HepG2 (cell line): ENCODE measurements around the gene CENPC. TPM values are rescaled to one million over a fixed set of nuclear protein-coding genes. Genes with fewer than 3 reads are reported as not detected.

Experiments used
- ATAC-seq: fragments of 200-7000 bp; cut with Tn5 transposase; 3 replicates; pipeline ENCODE4 v1.9.1; 2020; ENCODE audit warnings: mild to moderate bottlenecking, moderate library complexity
- BruUV-seq: library from RNA; stranded (reverse); fragments of 400-500 nt; replicated peaks from 2 replicates; lab custom pipeline; 2021; lab: Mats Ljungman, UMichigan
- CTCF ChIA-PET: fragments of 300-600 bp; formaldehyde crosslinking; extraction: SDS; loops from one replicate; lab custom pipeline; 2021; ENCODE audit warnings: low total read pairs, inconsistent platforms, low intra/inter-chr PET ratio; lab: Yijun Ruan, JAX
- POLR2A ChIA-PET: fragments of 350-600 bp; sonication (Branson Sonifier 250); formaldehyde crosslinking; loops from one replicate; lab custom pipeline; 2020; ENCODE audit warnings: antibody characterized with exemption, inconsistent platforms; lab: Yijun Ruan, JAX
- DNase-seq: peaks from one replicate; pipeline ENCODE4 v3.0.0-alpha.2; 2015; ENCODE audit warnings: low spot score
- FAIRE-seq: peaks from 3 replicates; lab custom pipeline; 2011; peaks lifted over from hg19 to GRCh38; lab: Jason Lieb, UNC
- H2AFZ ChIP-seq: one replicate; pipeline ENCODE4 v1.6.1; 2011; ENCODE audit warnings: low read length, inconsistent platforms
- H3K27ac ChIP-seq: fragments of 300-600 bp; 3 replicates; pipeline ENCODE4 v1.8.0; 2011; ENCODE audit warnings: mixed run types, mild to moderate bottlenecking, mixed read lengths, low read length, inconsistent platforms; ENCODE audit not compliant: insufficient read depth; ENCODE audit errors: extremely low read length
- H3K27me3 ChIP-seq, 2 experiments: fragments of 200-600 bp in 1 of 2; 2 replicates in 1 of 2; 3 replicates in 1 of 2; pipeline versions ENCODE4 v1.6.0 to v1.8.0; 2011; ENCODE audit warnings: low read length in 2 of 2, mild to moderate bottlenecking in 2 of 2, moderate library complexity in 2 of 2, inconsistent platforms in 1 of 2; ENCODE audit not compliant: insufficient read depth in 2 of 2, control insufficient read depth in 1 of 2
- H3K36me3 ChIP-seq, 2 experiments: fragments of 200-600 bp in 1 of 2; replicated peaks in 1 of 2; 2 replicates in 1 of 2; 3 replicates in 1 of 2; pipeline versions ENCODE4 v1.5.1 to v1.8.0; 2011; ENCODE audit warnings: low read length in 2 of 2, inconsistent platforms in 1 of 2; ENCODE audit not compliant: insufficient read depth in 2 of 2, control insufficient read depth in 1 of 2
- H3K4me1 ChIP-seq: 2 replicates; pipeline ENCODE4 v1.5.1; 2012; ENCODE audit warnings: low read length, inconsistent platforms; ENCODE audit not compliant: insufficient read depth
- H3K4me2 ChIP-seq: 2 replicates; pipeline ENCODE4 v1.6.0; 2011; ENCODE audit warnings: low read depth, low read length, inconsistent platforms
- H3K4me3 ChIP-seq, 3 experiments: fragments of 200-600 bp in 1 of 3; sonication (generic), shearing (Covaris generic) in 1 of 3; replicated peaks in 1 of 3; 2 replicates each; pipeline ENCODE4 v1.5.1; 2011 to 2016; ENCODE audit warnings: low read length in 3 of 3, inconsistent platforms in 2 of 3, low read depth in 2 of 3, mild to moderate bottlenecking in 2 of 3, control low read depth in 1 of 3, mixed read lengths in 1 of 3; ENCODE audit not compliant: insufficient read depth in 1 of 3
- H3K79me2 ChIP-seq: one replicate; pipeline ENCODE4 v1.6.1; 2011; ENCODE audit warnings: low read length, inconsistent platforms; ENCODE audit not compliant: insufficient read depth
- H3K9ac ChIP-seq: 2 replicates; pipeline ENCODE4 v1.6.0; 2011; ENCODE audit warnings: mild to moderate bottlenecking, low read depth, low read length, inconsistent platforms; ENCODE audit not compliant: insufficient read depth
- H3K9me3 ChIP-seq: 2 replicates; pipeline ENCODE4 v1.5.1; 2012; ENCODE audit warnings: mild to moderate bottlenecking, low read length
- H4K20me1 ChIP-seq: 2 replicates; pipeline ENCODE4 v1.6.0; 2011; ENCODE audit warnings: inconsistent platforms, mild to moderate bottlenecking, low read length, moderate library complexity; ENCODE audit not compliant: insufficient read depth
- ATRX ChIP-seq: sonication (generic); formaldehyde crosslinking; IDR thresholded peaks from 2 replicates; pipeline ENCODE4 v1.4.0; 2020; ENCODE audit warnings: missing genetic modification reagents, borderline replicate concordance
- CREBL2 ChIP-seq: sonication (generic); formaldehyde crosslinking; IDR thresholded peaks from 2 replicates; pipeline ENCODE4 v1.8.1; 2023; ENCODE audit warnings: missing genetic modification reagents, mild to moderate bottlenecking, borderline replicate concordance
- FOXJ3 ChIP-seq: sonication (generic); formaldehyde crosslinking; IDR thresholded peaks from 2 replicates; pipeline ENCODE4 v1.4.0; 2020; ENCODE audit warnings: missing genetic modification reagents, mild to moderate bottlenecking, borderline replicate concordance
- GRHL1 ChIP-seq: sonication (generic); formaldehyde crosslinking; conservative IDR thresholded peaks from 2 replicates; pipeline ENCODE4 v1.8.0; 2022; ENCODE audit warnings: missing genetic modification reagents
- MED1 ChIP-seq: sonication (generic); formaldehyde crosslinking; IDR thresholded peaks from 2 replicates; pipeline ENCODE4 v1.4.0; 2020; ENCODE audit warnings: missing genetic modification reagents
- RFX1 ChIP-seq: fragments of 450-650 bp; IDR thresholded peaks from 2 replicates; pipeline ENCODE4 v1.6.1; 2017
- TCF7L2 ChIP-seq: IDR thresholded peaks from 2 replicates; pipeline ENCODE4 v1.6.1; 2011; ENCODE audit warnings: mild to moderate bottlenecking, low read depth, low read length, moderate library complexity
- WIZ ChIP-seq: sonication (generic); formaldehyde crosslinking; IDR thresholded peaks from 2 replicates; pipeline ENCODE4 v1.5.1; 2020; ENCODE audit warnings: mild to moderate bottlenecking, missing genetic modification reagents
- YEATS4 ChIP-seq: sonication (generic); formaldehyde crosslinking; IDR thresholded peaks from 2 replicates; pipeline ENCODE4 v1.4.0; 2020; ENCODE audit warnings: missing genetic modification reagents, borderline replicate concordance
- ZBTB25 ChIP-seq: IDR thresholded peaks from 2 replicates; pipeline ENCODE4 v1.6.1; 2018; ENCODE audit warnings: missing genetic modification reagents
- ZFP36 ChIP-seq: fragments of 150-350 bp; IDR thresholded peaks from 2 replicates; pipeline ENCODE4 v1.6.1; 2018; ENCODE audit warnings: borderline replicate concordance, low read length, low read depth; ENCODE audit not compliant: partially characterized antibody
- ZIK1 ChIP-seq: sonication (generic); formaldehyde crosslinking; IDR thresholded peaks from 2 replicates; pipeline ENCODE4 v1.5.0; 2020; ENCODE audit warnings: mild to moderate bottlenecking, low read depth, missing genetic modification reagents, borderline replicate concordance
- ZNF10 ChIP-seq: sonication (generic); formaldehyde crosslinking; IDR thresholded peaks from 2 replicates; pipeline ENCODE4 v1.4.0; 2020; ENCODE audit warnings: mild to moderate bottlenecking, low read depth, missing genetic modification reagents, borderline replicate concordance
- ZNF251 ChIP-seq: sonication (generic); formaldehyde crosslinking; IDR thresholded peaks from 2 replicates; pipeline ENCODE4 v1.9.0; 2021; ENCODE audit warnings: mild to moderate bottlenecking, missing genetic modification reagents
- ZNF280B ChIP-seq: sonication (generic); formaldehyde crosslinking; IDR thresholded peaks from 2 replicates; pipeline ENCODE4 v1.5.0; 2020; ENCODE audit warnings: missing genetic modification reagents, mild to moderate bottlenecking, borderline replicate concordance
- ZNF501 ChIP-seq: sonication (generic); formaldehyde crosslinking; IDR thresholded peaks from 2 replicates; pipeline ENCODE4 v1.5.1; 2020; ENCODE audit warnings: mild to moderate bottlenecking, moderate library complexity, missing genetic modification reagents
- WGBS: methylation state at CpG from one replicate; pipeline ENCODE4 v1.1.6; 2017; ENCODE audit warnings: low lambda C conversion rate; 5-methylcytosine and 5-hydroxymethylcytosine counted together
- in situ Hi-C: cut with HindIII; loops from 2 replicates; pipeline ENCODE4 v1.10.0; 2017; ENCODE audit warnings: low pct_unique_long_range_greater_than_20kb; ENCODE audit not compliant: extremely low pct_ligation_motif_present
- intact Hi-C: fragments of 100-400 bp; cut with micrococcal nuclease; formaldehyde crosslinking; loops from one replicate; pipeline ENCODE4 v1.10.0; 2022; ENCODE audit not compliant: unreplicated experiment
- polyA plus RNA-seq, 8 experiments: library from polyadenylated mRNA; depleted of rRNA in 3 of 8; stranded (reverse) in 7 of 8; unstranded in 1 of 8; fragments of >200 nt; fragmentation: Illumina TruSeq in 4 of 8; extraction: Trizol in 4 of 8; gene quantifications; 2 replicates each; pipeline versions ENCODE4 v1.2.1 to v1.2.3, GENCODE V29; 2011 to 2016; ENCODE audit warnings: low read depth in 4 of 8, missing spikeins in 1 of 8, mixed read lengths in 1 of 8; ENCODE audit not compliant: insufficient read depth in 1 of 8
- total RNA-seq, 5 experiments: library from RNA; depleted of rRNA; stranded (reverse); fragments of >200 nt; fragmentation: Illumina TruSeq; extraction: Trizol; gene quantifications; 2 replicates each; pipeline ENCODE4 v1.2.3, GENCODE V29; 2016; ENCODE audit warnings: low read depth in 1 of 5

The CENPC gene
- total and polyA plus RNA-seq, 2 of the 13 experiments (the other 11 are each of a cell fraction or from before 2014, with no cell fraction given): 4.7 to 16.4 TPM

GRCh38 chr4:67554096-67554495 lies 8.8 kb upstream of the CENPC start:
- no peaks in the 10 kb centered on the region for H3K36me3 ChIP-seq
- CTCF ChIA-PET: no interaction called here
- H2AFZ ChIP-seq: no peak overlapping the region
- TF ChIP-seq GRHL1 (no peak), WIZ (CRISPR knock-in tag) (no peak), ZNF501 (no peak), ZIK1 (no peak), ZNF251 (CRISPR knock-in tag) (no peak), CREBL2 (CRISPR knock-in tag) (no peak), RFX1 (no peak), FOXJ3 (CRISPR knock-in tag) (no peak), ZBTB25 (CRISPR knock-in tag) (no peak), ATRX (CRISPR knock-in tag) (no peak), MED1 (CRISPR knock-in tag) (no peak), ZFP36 (no peak), TCF7L2 (no peak), ZNF280B (CRISPR knock-in tag) (no peak), YEATS4 (CRISPR knock-in tag) (no peak), ZNF10 (CRISPR knock-in tag) (no peak)
- TF ChIP-seq, all 625 proteins: peak for 0
- DNase-seq: no peak
- no peak overlapping the region for H3K4me2 ChIP-seq
- 43% methylated on average over 3 of the region's 3 CpGs for WGBS
- no peak overlapping the region for H3K27ac ChIP-seq
- H3K4me3 ChIP-seq: no peak overlapping the region
- in situ Hi-C loops (loop anchor here (25.0 kb wide), 1 partner anchor 358 kb away; no protein-coding TSS in a partner anchor), intact Hi-C loops (no loop called here)
- no peak overlapping the region for H3K9ac ChIP-seq
- BruUV-seq: no TSS peak
- H3K9me3 ChIP-seq: no peaks in the 10 kb centered on the region
- no peak for FAIRE-seq
- H4K20me1 ChIP-seq: no peaks in the 10 kb centered on the region
- no peaks in the 10 kb centered on the region for H3K79me2 ChIP-seq
- H3K4me1 ChIP-seq: no peaks in the 10 kb centered on the region
- POLR2A ChIA-PET: no interaction called here
- no peak for ATAC-seq
- H3K27me3 ChIP-seq: no peaks in the 10 kb centered on the region; a peak in 1 of 5 replicates
